Measurements from ENCODE around the gene TOR1B.
A peak's percentile ranks its signal among the peaks of the same experiment; 100 is the strongest.

Gene TOR1B

GRCh38 chr9:129815278-129815677, 12.3 kb downstream of the TOR1B start:
- no peak for DNase-seq

- DNase-seq: no peak
These were observed 13.8 kb downstream of the TOR1B start for GRCh38 chr9:129816501-129817435.

- no peak for DNase-seq
These were observed 20.0 kb downstream of the TOR1B start for GRCh38 chr9:129822898-129823541.

- no peak for DNase-seq
These were observed 20.6 kb downstream of the TOR1B start for GRCh38 chr9:129823542-129823934.

- DNase-seq: peak; percentile 96
These were observed 21.1 kb downstream of the TOR1B start, which contains the start of gene TOR1A for GRCh38 chr9:129823935-129824601. TSS of gene TOR1A (minus strand) at chr9:129824136. CDS start at chr9:129824085, 51 bp downstream.

GRCh38 chr9:129826344-129826743, 23.4 kb downstream of the TOR1B start:
- no peak for DNase-seq

- DNase-seq: no peak
These were observed 23.8 kb downstream of the TOR1B start for GRCh38 chr9:129826759-129827158.

- no peak for DNase-seq
These were observed 25.1 kb downstream of the TOR1B start for GRCh38 chr9:129828051-129828450.

- no peak for DNase-seq
These were observed 26.0 kb downstream of the TOR1B start for GRCh38 chr9:129828969-129829368.

GRCh38 chr9:129832982-129833381, 30.0 kb downstream of the TOR1B start:
- DNase-seq: no peak

- DNase-seq: no peak
These were observed 31.6 kb downstream of the TOR1B start for GRCh38 chr9:129834489-129835127.

GRCh38 chr9:129835128-129835859, 32.3 kb downstream of the TOR1B start, which contains the start of the genes C9orf78 and USP20:
TSS of gene C9orf78 (minus strand) at chr9:129835275. CDS start at chr9:129835221, 54 bp downstream.
TSS of gene USP20 (plus strand) at chr9:129835458. CDS start at chr9:129852556, 17,098 bp downstream.
- peak; percentile 97 for DNase-seq

- DNase-seq: no peak
These were observed 32.9 kb downstream of the TOR1B start for GRCh38 chr9:129835860-129836223.

- no peak for DNase-seq
These were observed 33.5 kb downstream of the TOR1B start for GRCh38 chr9:129836311-129837007.

GRCh38 chr9:129838707-129839259, 35.8 kb downstream of the TOR1B start:
- DNase-seq: no peak

- no peak for DNase-seq
These were observed 36.5 kb downstream of the TOR1B start for GRCh38 chr9:129839324-129840023.

GRCh38 chr9:129840034-129840433, 37.0 kb downstream of the TOR1B start:
- DNase-seq: no peak

GRCh38 chr9:129841071-129841470, 38.1 kb downstream of the TOR1B start:
- DNase-seq: no peak

GRCh38 chr9:129845373-129845772, 42.4 kb downstream of the TOR1B start:
- no peak for DNase-seq

- DNase-seq: no peak
These were observed 45.9 kb downstream of the TOR1B start for GRCh38 chr9:129848712-129849441.

Data from right hindlimb (tissue), 1 donor.